HepG2 (cell line): ENCODE data around the gene TNN. TPM values are rescaled to one million over a fixed set of nuclear protein-coding genes. Genes with fewer than 3 reads are reported as not detected.

ENCODE experiments used
- AGO2 ChIP-seq: fragments of 200-400 bp; formaldehyde crosslinking; optimal IDR thresholded peaks from 2 replicates; pipeline ENCODE3; 2017; ENCODE audit warnings: mild to moderate bottlenecking, low read depth, low read length, moderate library complexity
- CSRNP2 ChIP-seq: sonication (generic); formaldehyde crosslinking; conservative IDR thresholded peaks from 2 replicates; pipeline ENCODE4 v1.8.0; 2022; ENCODE audit warnings: low read depth, missing genetic modification reagents
- GFI1 ChIP-seq: sonication (generic); formaldehyde crosslinking; IDR thresholded peaks from 2 replicates; pipeline ENCODE4 v1.5.0; 2020; ENCODE audit warnings: missing genetic modification reagents, mild to moderate bottlenecking, borderline replicate concordance
- HDAC2 ChIP-seq: sonication (generic); formaldehyde crosslinking; IDR thresholded peaks from 2 replicates; pipeline ENCODE4 v1.4.0; 2020; ENCODE audit warnings: missing genetic modification reagents
- HNF4A ChIP-seq: sonication (generic); formaldehyde crosslinking; IDR thresholded peaks from 2 replicates; pipeline ENCODE4 v1.4.0; 2020; ENCODE audit warnings: missing genetic modification reagents
- MYNN ChIP-seq: sonication (generic); formaldehyde crosslinking; IDR thresholded peaks from 2 replicates; pipeline ENCODE4 v1.4.0; 2020; ENCODE audit warnings: mild to moderate bottlenecking, low read depth, missing genetic modification reagents
- NPAS2 ChIP-seq: sonication (generic); formaldehyde crosslinking; IDR thresholded peaks from 2 replicates; pipeline ENCODE4 v1.8.0; 2022; ENCODE audit warnings: mild to moderate bottlenecking, missing genetic modification reagents, borderline replicate concordance
- NR1H2 ChIP-seq: sonication (generic); formaldehyde crosslinking; IDR thresholded peaks from 2 replicates; pipeline ENCODE4 v1.8.1; 2022; ENCODE audit warnings: low read depth, missing genetic modification reagents, borderline replicate concordance
- SIX1 ChIP-seq: sonication (generic); formaldehyde crosslinking; IDR thresholded peaks from 2 replicates; pipeline ENCODE4 v1.4.0; 2020; ENCODE audit warnings: missing genetic modification reagents, borderline replicate concordance
- SOX6 ChIP-seq, 2 experiments: fragments of 450-650 bp in 1 of 2; sonication (generic) in 1 of 2; formaldehyde crosslinking in 1 of 2; IDR thresholded peaks; 2 replicates each; pipeline versions ENCODE4 v1.4.0 to v1.6.1; 2017 to 2020; ENCODE audit warnings: antibody characterized with exemption in 1 of 2, mild to moderate bottlenecking in 1 of 2, missing genetic modification reagents in 1 of 2
- ZBTB49 ChIP-seq: sonication (generic); formaldehyde crosslinking; IDR thresholded peaks from 2 replicates; pipeline ENCODE4 v1.4.0; 2020; ENCODE audit warnings: missing genetic modification reagents, borderline replicate concordance
- ZNF317 ChIP-seq: sonication (generic); formaldehyde crosslinking; IDR thresholded peaks from 2 replicates; pipeline ENCODE4 v1.5.0; 2020; ENCODE audit warnings: mild to moderate bottlenecking, missing genetic modification reagents
- ZNF710 ChIP-seq: sonication (generic); formaldehyde crosslinking; IDR thresholded peaks from 2 replicates; pipeline ENCODE4 v1.5.0; 2020; ENCODE audit warnings: mild to moderate bottlenecking, missing genetic modification reagents, borderline replicate concordance
- ZNF747 ChIP-seq: sonication (generic); formaldehyde crosslinking; IDR thresholded peaks from 2 replicates; pipeline ENCODE4 v1.8.1; 2023; ENCODE audit warnings: missing genetic modification reagents, mild to moderate bottlenecking, borderline replicate concordance
- ZNF891 ChIP-seq: sonication (generic); formaldehyde crosslinking; IDR thresholded peaks from 2 replicates; pipeline ENCODE4 v1.5.0; 2020; ENCODE audit warnings: mild to moderate bottlenecking, missing genetic modification reagents
- polyA plus RNA-seq, 8 experiments: library from polyadenylated mRNA; depleted of rRNA in 3 of 8; stranded (reverse) in 7 of 8; unstranded in 1 of 8; fragments of >200 nt; fragmentation: Illumina TruSeq in 4 of 8; extraction: Trizol in 4 of 8; gene quantifications; 2 replicates each; pipeline versions ENCODE4 v1.2.1 to v1.2.3, GENCODE V29; 2011 to 2016; ENCODE audit warnings: low read depth in 4 of 8, missing spikeins in 1 of 8, mixed read lengths in 1 of 8; ENCODE audit not compliant: insufficient read depth in 1 of 8
- total RNA-seq, 5 experiments: library from RNA; depleted of rRNA; stranded (reverse); fragments of >200 nt; fragmentation: Illumina TruSeq; extraction: Trizol; gene quantifications; 2 replicates each; pipeline ENCODE4 v1.2.3, GENCODE V29; 2016; ENCODE audit warnings: low read depth in 1 of 5
- TF ChIP-seq, protein P1 (sequence below): IDR thresholded peaks from 2 replicates; pipeline ENCODE4 v1.6.1; 2012; ENCODE audit warnings: low read depth, low read length, improper control_type of control experiment
- TF ChIP-seq, protein P2 (sequence below): sonication (generic); formaldehyde crosslinking; IDR thresholded peaks from 2 replicates; pipeline ENCODE4 v1.4.0; 2020; ENCODE audit warnings: mild to moderate bottlenecking, missing genetic modification reagents
- TF ChIP-seq, protein P3 (sequence below): sonication (generic); formaldehyde crosslinking; IDR thresholded peaks from 2 replicates; pipeline ENCODE4 v1.5.1; 2020; ENCODE audit warnings: missing genetic modification reagents, mild to moderate bottlenecking, borderline replicate concordance

Gene TNN
- total and polyA plus RNA-seq, 2 of the 13 experiments (the other 11 are each of a cell fraction or from before 2014, with no cell fraction given): not detected

- TF ChIP-seq SOX6 (IDR thresholded peaks at IDR 0.05) (no peak), SOX6 (CRISPR knock-in tag; IDR thresholded peaks at IDR 0.05) (no peak), ZNF747 (CRISPR knock-in tag) (no peak), MYNN (CRISPR knock-in tag) (no peak), ZNF710 (CRISPR knock-in tag) (no peak), HDAC2 (0 out of 2 replicates have a peak, but pooled peaks have one; percentile 21), ZNF317 (CRISPR knock-in tag) (no peak), GFI1 (CRISPR knock-in tag) (no peak), CSRNP2 (CRISPR knock-in tag) (no peak), NPAS2 (CRISPR knock-in tag) (no peak), ZBTB49 (CRISPR knock-in tag) (no peak), SIX1 (CRISPR knock-in tag) (no peak), AGO2 (no peak), NR1H2 (CRISPR knock-in tag) (no peak), ZNF891 (CRISPR knock-in tag) (no peak), HNF4A (CRISPR knock-in tag) (peak; percentile 84)
- TF ChIP-seq, protein P1, sequence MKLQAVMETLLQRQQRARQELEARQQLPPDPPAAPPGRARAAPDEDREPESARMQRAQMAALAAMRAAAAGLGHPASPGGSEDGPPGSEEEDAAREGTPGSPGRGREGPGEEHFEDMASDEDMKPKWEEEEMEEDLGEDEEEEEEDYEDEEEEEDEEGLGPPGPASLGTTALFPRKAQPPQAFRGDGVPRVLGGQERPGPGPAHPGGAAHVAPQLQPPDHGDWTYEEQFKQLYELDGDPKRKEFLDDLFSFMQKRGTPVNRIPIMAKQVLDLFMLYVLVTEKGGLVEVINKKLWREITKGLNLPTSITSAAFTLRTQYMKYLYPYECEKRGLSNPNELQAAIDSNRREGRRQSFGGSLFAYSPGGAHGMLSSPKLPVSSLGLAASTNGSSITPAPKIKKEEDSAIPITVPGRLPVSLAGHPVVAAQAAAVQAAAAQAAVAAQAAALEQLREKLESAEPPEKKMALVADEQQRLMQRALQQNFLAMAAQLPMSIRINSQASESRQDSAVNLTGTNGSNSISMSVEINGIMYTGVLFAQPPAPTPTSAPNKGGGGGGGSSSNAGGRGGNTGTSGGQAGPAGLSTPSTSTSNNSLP: no peak
- TF ChIP-seq, protein P2, sequence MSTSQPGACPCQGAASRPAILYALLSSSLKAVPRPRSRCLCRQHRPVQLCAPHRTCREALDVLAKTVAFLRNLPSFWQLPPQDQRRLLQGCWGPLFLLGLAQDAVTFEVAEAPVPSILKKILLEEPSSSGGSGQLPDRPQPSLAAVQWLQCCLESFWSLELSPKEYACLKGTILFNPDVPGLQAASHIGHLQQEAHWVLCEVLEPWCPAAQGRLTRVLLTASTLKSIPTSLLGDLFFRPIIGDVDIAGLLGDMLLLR (CRISPR knock-in tag): no peak
- TF ChIP-seq, protein P3, sequence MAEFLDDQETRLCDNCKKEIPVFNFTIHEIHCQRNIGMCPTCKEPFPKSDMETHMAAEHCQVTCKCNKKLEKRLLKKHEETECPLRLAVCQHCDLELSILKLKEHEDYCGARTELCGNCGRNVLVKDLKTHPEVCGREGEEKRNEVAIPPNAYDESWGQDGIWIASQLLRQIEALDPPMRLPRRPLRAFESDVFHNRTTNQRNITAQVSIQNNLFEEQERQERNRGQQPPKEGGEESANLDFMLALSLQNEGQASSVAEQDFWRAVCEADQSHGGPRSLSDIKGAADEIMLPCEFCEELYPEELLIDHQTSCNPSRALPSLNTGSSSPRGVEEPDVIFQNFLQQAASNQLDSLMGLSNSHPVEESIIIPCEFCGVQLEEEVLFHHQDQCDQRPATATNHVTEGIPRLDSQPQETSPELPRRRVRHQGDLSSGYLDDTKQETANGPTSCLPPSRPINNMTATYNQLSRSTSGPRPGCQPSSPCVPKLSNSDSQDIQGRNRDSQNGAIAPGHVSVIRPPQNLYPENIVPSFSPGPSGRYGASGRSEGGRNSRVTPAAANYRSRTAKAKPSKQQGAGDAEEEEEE (CRISPR knock-in tag): no peak
- TF ChIP-seq, all 625 proteins: peak for 25
Observed at GRCh38 chr1:175095978-175096607, 28.5 kb downstream of the TNN start (continued).
